IPS-15b (cell line): ENCODE data around the gene SLC19A3.
"Not testable (repeated sequence)": the region's sequence is repeated elsewhere in the genome, so short reads cannot be mapped to it uniquely, and the experiment has no call there.

ENCODE experiments used
- H3K27me3 ChIP-seq: one replicate; pipeline ENCODE4 v1.6.1; 2013; ENCODE audit warnings: low read length; ENCODE audit not compliant: control insufficient read depth, insufficient read depth
- H3K36me3 ChIP-seq: one replicate; pipeline ENCODE4 v1.6.1; 2013; ENCODE audit warnings: low read length; ENCODE audit not compliant: control insufficient read depth, insufficient read depth
- H3K4me1 ChIP-seq: one replicate; pipeline ENCODE4 v1.6.1; 2013; ENCODE audit warnings: mild to moderate bottlenecking, low read length; ENCODE audit not compliant: control insufficient read depth, insufficient read depth
- H3K4me3 ChIP-seq: one replicate; pipeline ENCODE4 v1.5.1; 2013; ENCODE audit warnings: low read depth, low read length
- H3K9ac ChIP-seq: one replicate; pipeline ENCODE4 v1.6.1; 2013; ENCODE audit warnings: low read depth, mild to moderate bottlenecking, low read length
- H3K9me3 ChIP-seq: one replicate; pipeline ENCODE4 v1.6.1; 2013; ENCODE audit warnings: mild to moderate bottlenecking, low read length; ENCODE audit not compliant: control insufficient read depth, insufficient read depth

SLC19A3 gene

DNA sequence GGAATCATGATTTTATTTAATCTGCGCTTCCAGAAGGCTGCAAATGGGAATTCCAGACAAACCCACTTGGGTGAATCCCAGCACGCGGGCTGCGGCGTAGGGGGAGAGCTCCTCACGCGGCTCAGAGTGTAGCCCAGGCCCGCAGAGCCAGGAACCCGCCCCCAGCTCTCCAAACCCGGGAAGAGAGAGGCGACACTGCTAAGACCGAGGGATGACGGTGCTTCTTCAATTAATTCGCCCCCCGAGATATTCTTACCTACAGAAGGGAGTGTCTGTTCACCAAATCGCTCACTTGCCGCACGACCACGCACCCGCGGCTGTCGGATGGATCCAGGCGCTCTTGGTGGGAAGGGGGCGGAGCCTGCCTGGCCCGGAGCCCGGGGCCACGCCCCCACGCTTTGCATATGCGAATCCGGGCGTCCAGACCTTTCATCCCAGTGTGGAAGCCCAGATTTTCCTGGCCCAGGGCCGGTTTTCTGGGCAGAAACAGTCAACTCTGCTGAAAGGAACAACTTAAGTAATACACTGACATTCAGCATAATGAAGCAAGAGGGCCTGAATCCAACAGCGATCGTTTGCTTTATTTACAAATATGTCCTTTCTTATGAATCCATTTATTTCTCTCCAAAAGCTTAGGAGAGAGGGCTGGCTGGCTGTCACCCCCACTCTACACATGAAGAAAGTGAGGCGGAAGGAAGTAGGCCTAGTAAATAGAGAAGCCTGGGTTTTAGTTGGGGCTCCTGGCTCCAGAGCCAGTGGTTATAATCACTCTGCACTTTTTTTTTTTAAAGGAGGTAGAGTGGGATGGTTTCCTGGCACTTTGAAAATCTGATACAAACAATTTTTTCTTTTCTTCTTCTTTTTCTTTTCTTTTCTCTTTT, at the start of gene SLC19A3:
Gene SLC19A3 (minus strand): TSS at position 342 of the 881 bp plus-strand sequence. CDS start 15,710 bp downstream, outside the sequence.
- Histone ChIP-seq H3K4me1 (peaks cover 15% of the 10 kb centered on the region), H3K9me3 (no peaks in the 10 kb centered on the region), H3K9ac (peak within 1 kb of the TSS; percentile 12), H3K27me3 (peaks cover 4% of the 10 kb centered on the region), H3K36me3 (no peaks in the 10 kb centered on the region), H3K4me3 (peak within 1 kb of the TSS; percentile 76)

GRCh38 chr2:227766373-227766883, 48.6 kb upstream of the SLC19A3 start:
- Histone ChIP-seq H3K36me3 (no peaks in the 10 kb centered on the region), H3K9ac (no peak overlapping the region), H3K9me3 (no peaks in the 10 kb centered on the region), H3K4me1 (no peaks in the 10 kb centered on the region), H3K4me3 (no peak overlapping the region), H3K27me3 (no peaks in the 10 kb centered on the region)

DNA sequence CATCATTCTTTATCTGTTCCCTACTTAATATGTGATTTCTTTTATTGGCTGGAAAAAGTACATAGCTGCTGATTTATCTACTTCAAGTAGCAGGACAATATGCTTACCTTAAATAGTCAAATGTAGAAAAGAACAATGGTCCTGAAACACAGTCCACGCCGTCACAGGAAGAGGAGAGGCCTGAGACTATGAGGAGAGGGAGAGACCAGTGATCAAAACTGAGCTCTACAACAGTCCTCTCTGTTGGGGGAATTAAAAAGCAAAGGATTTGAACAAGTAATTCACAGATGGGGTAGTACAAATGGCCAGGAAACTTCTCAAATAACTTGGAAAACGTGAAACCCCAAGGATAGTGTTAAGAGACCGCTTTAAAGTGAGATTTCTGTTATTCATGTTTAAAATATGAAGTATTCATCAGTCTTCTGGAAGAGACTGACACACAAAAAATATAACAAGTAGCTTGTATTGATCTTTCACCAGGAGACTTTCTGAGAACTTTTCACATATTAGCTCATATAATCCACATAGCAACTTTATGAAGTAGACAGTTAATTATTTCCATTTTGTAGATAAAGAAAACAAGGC, 48.1 kb upstream of the SLC19A3 start:
- H3K4me3 ChIP-seq: no peak overlapping the region
- H3K9ac ChIP-seq: no peak overlapping the region
- no peaks in the 10 kb centered on the region for H3K9me3 ChIP-seq
- no peaks in the 10 kb centered on the region for H3K27me3 ChIP-seq
- no peaks in the 10 kb centered on the region for H3K4me1 ChIP-seq
- no peaks in the 10 kb centered on the region for H3K36me3 ChIP-seq

GRCh38 chr2:227761740-227762476, 44.1 kb upstream of the SLC19A3 start:
- no peak overlapping the region for H3K4me3 ChIP-seq
- H3K9ac ChIP-seq: no peak overlapping the region
- H3K4me1 ChIP-seq: peaks cover 10% of the 10 kb centered on the region
- H3K9me3 ChIP-seq: no peaks in the 10 kb centered on the region
- no peaks in the 10 kb centered on the region for H3K36me3 ChIP-seq
- H3K27me3 ChIP-seq: no peaks in the 10 kb centered on the region

- H3K27me3 ChIP-seq: no peaks in the 10 kb centered on the region
- H3K36me3 ChIP-seq: no peaks in the 10 kb centered on the region
- H3K9me3 ChIP-seq: no peaks in the 10 kb centered on the region
- H3K9ac ChIP-seq: no peak overlapping the region
- H3K4me3 ChIP-seq: no peak overlapping the region
- H3K4me1 ChIP-seq: peaks cover 10% of the 10 kb centered on the region
Measured at GRCh38 chr2:227759411-227760118, 41.7 kb upstream of the SLC19A3 start.

- H3K4me3 ChIP-seq, H3K9ac ChIP-seq, H3K9me3 ChIP-seq, H3K27me3 ChIP-seq, H3K36me3 ChIP-seq: not testable (repeated sequence)
- H3K4me1 ChIP-seq: peaks cover 10% of the 10 kb centered on the region
Measured at GRCh38 chr2:227756261-227756660, 38.4 kb upstream of the SLC19A3 start.

GRCh38 chr2:227748079-227748478, 30.3 kb upstream of the SLC19A3 start:
- no peak overlapping the region for H3K4me3 ChIP-seq
- no peaks in the 10 kb centered on the region for H3K27me3 ChIP-seq
- no peaks in the 10 kb centered on the region for H3K9me3 ChIP-seq
- H3K4me1 ChIP-seq: no peaks in the 10 kb centered on the region
- no peaks in the 10 kb centered on the region for H3K36me3 ChIP-seq
- H3K9ac ChIP-seq: no peak overlapping the region

GRCh38 chr2:227745594-227745993, 27.8 kb upstream of the SLC19A3 start, which contains the start of gene SCYGR8:
TSS of gene SCYGR8 (plus strand) at chr2:227745894. CDS start at chr2:227745894, 0 bp downstream.
- H3K9me3 ChIP-seq: no peaks in the 10 kb centered on the region
- no peaks in the 10 kb centered on the region for H3K27me3 ChIP-seq
- no peak within 1 kb of the TSS for H3K9ac ChIP-seq
- H3K4me1 ChIP-seq: no peaks in the 10 kb centered on the region
- no peak within 1 kb of the TSS for H3K4me3 ChIP-seq
- H3K36me3 ChIP-seq: no peaks in the 10 kb centered on the region

DNA sequence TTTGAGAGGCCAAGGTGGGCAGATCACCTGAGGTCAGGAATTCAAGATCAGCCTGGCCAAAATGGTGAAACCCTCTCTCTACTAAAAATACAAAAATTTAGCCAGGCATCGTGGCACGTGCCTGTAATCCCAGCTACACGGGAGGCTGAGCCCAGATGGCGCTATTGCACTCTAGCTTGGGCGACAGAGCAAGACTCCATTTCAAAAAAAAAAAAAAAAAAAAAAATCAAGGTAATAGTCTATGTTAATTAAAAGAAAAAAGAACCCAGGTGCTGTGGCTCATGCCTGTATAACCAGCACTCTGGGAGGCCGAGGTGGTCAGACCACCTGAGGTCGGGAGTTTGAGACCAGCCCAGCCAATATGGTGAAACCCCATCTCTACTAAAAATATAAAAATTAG, 22.9 kb upstream of the SLC19A3 start:
- not testable (repeated sequence) for H3K9ac ChIP-seq, H3K27me3 ChIP-seq, H3K4me3 ChIP-seq, H3K36me3 ChIP-seq, H3K4me1 ChIP-seq, H3K9me3 ChIP-seq

DNA sequence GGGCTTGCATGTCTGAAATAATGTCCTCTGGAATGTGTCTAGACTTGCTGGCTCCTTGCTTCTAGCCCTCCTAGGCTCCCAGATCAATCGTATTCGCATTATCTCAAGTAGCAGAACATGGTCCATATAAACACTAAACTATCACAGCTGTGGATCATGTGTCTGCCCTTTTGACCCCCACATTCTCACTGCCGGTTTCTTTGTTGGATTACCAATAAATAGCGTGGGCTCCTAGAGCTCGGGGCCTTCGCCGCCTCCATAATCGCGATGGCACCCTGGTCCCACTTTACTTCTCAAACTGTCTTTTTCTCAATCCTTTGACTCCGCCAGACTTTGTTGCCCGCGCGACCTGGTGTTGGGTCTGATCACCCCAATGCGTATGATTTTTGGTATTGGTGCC, 21.5 kb upstream of the SLC19A3 start:
- H3K36me3 ChIP-seq: no peaks in the 10 kb centered on the region
- no peaks in the 10 kb centered on the region for H3K4me1 ChIP-seq
- H3K27me3 ChIP-seq: no peaks in the 10 kb centered on the region
- no peaks in the 10 kb centered on the region for H3K9me3 ChIP-seq
- H3K4me3 ChIP-seq: no peak overlapping the region
- no peak overlapping the region for H3K9ac ChIP-seq

DNA sequence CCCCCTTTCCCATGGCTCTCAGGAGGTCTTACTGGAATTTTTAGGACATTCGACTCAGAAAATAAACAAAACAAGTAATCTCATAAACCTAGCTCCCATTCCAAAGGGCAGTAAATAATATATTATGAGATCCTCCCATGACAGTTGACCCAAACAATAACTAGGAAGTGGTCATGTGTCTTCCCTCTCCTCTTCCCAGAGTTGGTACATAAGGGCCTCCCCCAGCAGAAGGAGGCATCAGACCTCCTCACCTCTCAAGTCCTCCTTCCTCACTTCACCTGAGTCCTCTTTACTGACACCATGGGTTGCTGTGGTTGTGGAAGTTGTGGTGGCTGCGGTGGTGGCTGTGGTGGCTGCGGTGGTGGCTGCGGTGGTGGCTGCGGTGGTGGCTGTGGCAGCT, 10.2 kb upstream of the SLC19A3 start, which contains the start of gene SCYGR7:
Gene SCYGR7 (plus strand): TSS at position 301 of the 400 bp plus-strand sequence. CDS start 0 bp downstream, at position 301.
- Histone ChIP-seq H3K9me3 (no peaks in the 10 kb centered on the region), H3K27me3 (no peaks in the 10 kb centered on the region), H3K4me3 (no peak within 1 kb of the TSS), H3K9ac (no peak within 1 kb of the TSS), H3K36me3 (no peaks in the 10 kb centered on the region), H3K4me1 (no peaks in the 10 kb centered on the region)
